HepG2 (cell line): ENCODE measurements around the gene LTA4H. TPM values are rescaled to one million over a fixed set of nuclear protein-coding genes. Genes with fewer than 3 reads are reported as not detected.

Source experiments
- DR1 ChIP-seq: sonication (generic); formaldehyde crosslinking; IDR thresholded peaks from 2 replicates; pipeline ENCODE4 v1.8.0; 2021; ENCODE audit warnings: mild to moderate bottlenecking, missing genetic modification reagents, inconsistent platforms
- HMGXB3 ChIP-seq: sonication (generic); formaldehyde crosslinking; IDR thresholded peaks from 2 replicates; pipeline ENCODE4 v1.4.0; 2020; ENCODE audit warnings: missing genetic modification reagents, borderline replicate concordance
- HNF4G ChIP-seq, 2 experiments: sonication (generic) in 1 of 2; formaldehyde crosslinking in 1 of 2; IDR thresholded peaks; 2 replicates each; pipeline versions ENCODE4 v1.4.0 to v1.6.1; 2011 to 2020; ENCODE audit warnings: borderline replicate concordance in 2 of 2, low read depth in 2 of 2, mild to moderate bottlenecking in 2 of 2, low read length in 1 of 2, missing genetic modification reagents in 1 of 2, moderate library complexity in 1 of 2
- KLF6 ChIP-seq: IDR thresholded peaks from 2 replicates; pipeline ENCODE4 v1.8.0; 2016; ENCODE audit warnings: missing biosample characterization, missing genetic modification reagents
- MED1 ChIP-seq: sonication (generic); formaldehyde crosslinking; IDR thresholded peaks from 2 replicates; pipeline ENCODE4 v1.4.0; 2020; ENCODE audit warnings: missing genetic modification reagents
- MIXL1 ChIP-seq: IDR thresholded peaks from 2 replicates; pipeline ENCODE4 v1.6.1; 2016
- NBN ChIP-seq: fragments of 450-650 bp; conservative IDR thresholded peaks from 2 replicates; pipeline ENCODE4 v1.6.1; 2017
- PAX8 ChIP-seq: sonication (generic); formaldehyde crosslinking; IDR thresholded peaks from 2 replicates; pipeline ENCODE4 v1.8.0; 2022; ENCODE audit warnings: mild to moderate bottlenecking, missing genetic modification reagents, borderline replicate concordance
- PHF20 ChIP-seq: sonication (generic); formaldehyde crosslinking; IDR thresholded peaks from 2 replicates; pipeline ENCODE4 v1.5.0; 2020; ENCODE audit warnings: mild to moderate bottlenecking, missing genetic modification reagents
- REPIN1 ChIP-seq: sonication (generic); formaldehyde crosslinking; IDR thresholded peaks from 2 replicates; pipeline ENCODE4 v1.8.0; 2022; ENCODE audit warnings: missing genetic modification reagents, low read depth, mild to moderate bottlenecking, borderline replicate concordance
- SALL1 ChIP-seq: sonication (generic); formaldehyde crosslinking; IDR thresholded peaks from 2 replicates; pipeline ENCODE4 v1.8.0; 2022; ENCODE audit warnings: mild to moderate bottlenecking, missing genetic modification reagents
- TAF15 ChIP-seq: fragments of 200-400 bp; formaldehyde crosslinking; IDR thresholded peaks from one replicate; pipeline ENCODE4 v1.6.1; 2018; ENCODE audit warnings: mild to moderate bottlenecking, low read depth, low read length; ENCODE audit not compliant: poor library complexity, severe bottlenecking
- TEF ChIP-seq: sonication (generic); formaldehyde crosslinking; IDR thresholded peaks from 2 replicates; pipeline ENCODE4 v1.5.0; 2020; ENCODE audit warnings: missing genetic modification reagents
- ZBTB7B ChIP-seq: sonication (generic); formaldehyde crosslinking; IDR thresholded peaks from 2 replicates; pipeline ENCODE4 v1.4.0; 2020; ENCODE audit warnings: missing genetic modification reagents
- ZNF317 ChIP-seq: sonication (generic); formaldehyde crosslinking; IDR thresholded peaks from 2 replicates; pipeline ENCODE4 v1.5.0; 2020; ENCODE audit warnings: mild to moderate bottlenecking, missing genetic modification reagents
- polyA plus RNA-seq, 8 experiments: library from polyadenylated mRNA; depleted of rRNA in 3 of 8; stranded (reverse) in 7 of 8; unstranded in 1 of 8; fragments of >200 nt; fragmentation: Illumina TruSeq in 4 of 8; extraction: Trizol in 4 of 8; gene quantifications; 2 replicates each; pipeline versions ENCODE4 v1.2.1 to v1.2.3, GENCODE V29; 2011 to 2016; ENCODE audit warnings: low read depth in 4 of 8, missing spikeins in 1 of 8, mixed read lengths in 1 of 8; ENCODE audit not compliant: insufficient read depth in 1 of 8
- total RNA-seq, 5 experiments: library from RNA; depleted of rRNA; stranded (reverse); fragments of >200 nt; fragmentation: Illumina TruSeq; extraction: Trizol; gene quantifications; 2 replicates each; pipeline ENCODE4 v1.2.3, GENCODE V29; 2016; ENCODE audit warnings: low read depth in 1 of 5
- TF ChIP-seq, protein P1 (sequence below): sonication (generic); formaldehyde crosslinking; IDR thresholded peaks from 2 replicates; pipeline ENCODE4 v1.5.1; 2020; ENCODE audit warnings: missing genetic modification reagents, mild to moderate bottlenecking, borderline replicate concordance
- TF ChIP-seq, protein P2 (sequence below): sonication (generic); formaldehyde crosslinking; IDR thresholded peaks from 2 replicates; pipeline ENCODE4 v1.4.0; 2020; ENCODE audit warnings: mild to moderate bottlenecking, missing genetic modification reagents
- TF ChIP-seq, protein P3 (sequence below): sonication (generic); IDR thresholded peaks from 2 replicates; pipeline ENCODE4 v1.6.1; 2016; ENCODE audit warnings: low read depth, borderline replicate concordance
- TF ChIP-seq, protein P4 (sequence below): sonication (generic); formaldehyde crosslinking; conservative IDR thresholded peaks from 2 replicates; pipeline ENCODE4 v1.4.0; 2020; ENCODE audit warnings: missing genetic modification reagents

Gene LTA4H
- total and polyA plus RNA-seq, 2 of the 13 experiments (the other 11 are each of a cell fraction or from before 2014, with no cell fraction given), result 87.5 to 90.4 TPM

GRCh38 chr12:95974358-95974757, 61.0 kb downstream of the LTA4H start (continued):
- TF ChIP-seq, protein P1, sequence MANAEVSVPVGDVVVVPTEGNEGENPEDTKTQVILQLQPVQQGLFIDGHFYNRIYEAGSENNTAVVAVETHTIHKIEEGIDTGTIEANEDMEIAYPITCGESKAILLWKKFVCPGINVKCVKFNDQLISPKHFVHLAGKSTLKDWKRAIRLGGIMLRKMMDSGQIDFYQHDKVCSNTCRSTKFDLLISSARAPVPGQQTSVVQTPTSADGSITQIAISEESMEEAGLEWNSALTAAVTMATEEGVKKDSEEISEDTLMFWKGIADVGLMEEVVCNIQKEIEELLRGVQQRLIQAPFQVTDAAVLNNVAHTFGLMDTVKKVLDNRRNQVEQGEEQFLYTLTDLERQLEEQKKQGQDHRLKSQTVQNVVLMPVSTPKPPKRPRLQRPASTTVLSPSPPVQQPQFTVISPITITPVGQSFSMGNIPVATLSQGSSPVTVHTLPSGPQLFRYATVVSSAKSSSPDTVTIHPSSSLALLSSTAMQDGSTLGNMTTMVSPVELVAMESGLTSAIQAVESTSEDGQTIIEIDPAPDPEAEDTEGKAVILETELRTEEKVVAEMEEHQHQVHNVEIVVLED (CRISPR knock-in tag), result peak; percentile 24; the same call in 1 of the 2 replicates
- TF ChIP-seq SALL1 (CRISPR knock-in tag) (peak; percentile 58; the same call in 1 of the 2 replicates), NBN (no peak), REPIN1 (CRISPR knock-in tag) (0 out of 2 replicates have a peak, but pooled peaks have one; percentile 35), DR1 (no peak), HNF4G (IDR thresholded peaks at IDR 0.05; ENCODE audit: borderline replicate concordance, low read depth, low read length) (peak; percentile 85), HNF4G (CRISPR knock-in tag; IDR thresholded peaks at IDR 0.05; ENCODE audit: borderline replicate concordance, low read depth) (peak; percentile 68; the same call in 1 of the 2 replicates), PAX8 (CRISPR knock-in tag) (no peak), ZBTB7B (CRISPR knock-in tag) (0 out of 2 replicates have a peak, but pooled peaks have one; percentile 18), TAF15 (no peak), MED1 (CRISPR knock-in tag) (peak; percentile 98), MIXL1 (peak; percentile 99), PHF20 (CRISPR knock-in tag) (no peak), ZNF317 (CRISPR knock-in tag) (0 out of 2 replicates have a peak, but pooled peaks have one; percentile 33), KLF6 (CRISPR knock-in tag) (peak; percentile 85), HMGXB3 (peak; percentile 17; the same call in 1 of the 2 replicates), TEF (CRISPR knock-in tag) (no peak)
- TF ChIP-seq, protein P2, sequence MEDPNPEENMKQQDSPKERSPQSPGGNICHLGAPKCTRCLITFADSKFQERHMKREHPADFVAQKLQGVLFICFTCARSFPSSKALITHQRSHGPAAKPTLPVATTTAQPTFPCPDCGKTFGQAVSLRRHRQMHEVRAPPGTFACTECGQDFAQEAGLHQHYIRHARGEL (CRISPR knock-in tag), result no peak
- TF ChIP-seq, protein P3, sequence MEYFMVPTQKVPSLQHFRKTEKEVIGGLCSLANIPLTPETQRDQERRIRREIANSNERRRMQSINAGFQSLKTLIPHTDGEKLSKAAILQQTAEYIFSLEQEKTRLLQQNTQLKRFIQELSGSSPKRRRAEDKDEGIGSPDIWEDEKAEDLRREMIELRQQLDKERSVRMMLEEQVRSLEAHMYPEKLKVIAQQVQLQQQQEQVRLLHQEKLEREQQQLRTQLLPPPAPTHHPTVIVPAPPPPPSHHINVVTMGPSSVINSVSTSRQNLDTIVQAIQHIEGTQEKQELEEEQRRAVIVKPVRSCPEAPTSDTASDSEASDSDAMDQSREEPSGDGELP, result peak; percentile 88
- TF ChIP-seq, protein P4, sequence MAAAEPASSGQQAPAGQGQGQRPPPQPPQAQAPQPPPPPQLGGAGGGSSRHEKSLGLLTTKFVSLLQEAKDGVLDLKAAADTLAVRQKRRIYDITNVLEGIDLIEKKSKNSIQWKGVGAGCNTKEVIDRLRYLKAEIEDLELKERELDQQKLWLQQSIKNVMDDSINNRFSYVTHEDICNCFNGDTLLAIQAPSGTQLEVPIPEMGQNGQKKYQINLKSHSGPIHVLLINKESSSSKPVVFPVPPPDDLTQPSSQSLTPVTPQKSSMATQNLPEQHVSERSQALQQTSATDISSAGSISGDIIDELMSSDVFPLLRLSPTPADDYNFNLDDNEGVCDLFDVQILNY (CRISPR knock-in tag), result no peak
